Central memory CD8-positive, alpha-beta T cell (primary cell): ENCODE measurements around the gene ZNF662.

ENCODE experiments used
- ATAC-seq: fragments of 150-1000 bp; cut with Tn5 transposase; replicated peaks from 2 replicates; pipeline ENCODE4 v1.10.0; 2022; ENCODE audit warnings: mild to moderate bottlenecking, moderate FRiP score, moderate number of reproducible peaks; ENCODE audit not compliant: poor library complexity, severe bottlenecking; ENCODE audit errors: extremely low read depth
- DNase-seq, 2 donors: peaks; one replicate each; pipeline ENCODE4 v3.0.0; 2021; ENCODE audit warnings: low spot score in 2 of 2
- H3K27ac Mint-ChIP-seq: one replicate; pipeline ENCODE4 v1.8.0; 2022; ENCODE audit warnings: low read depth, mild to moderate bottlenecking, moderate library complexity, mixed read lengths
- H3K27me3 Mint-ChIP-seq: one replicate; pipeline ENCODE4 v1.8.0; 2022; ENCODE audit warnings: mixed read lengths
- H3K36me3 Mint-ChIP-seq: one replicate; pipeline ENCODE4 v1.8.0; 2022; ENCODE audit warnings: mild to moderate bottlenecking, moderate library complexity, mixed read lengths; ENCODE audit not compliant: insufficient read depth
- H3K4me1 Mint-ChIP-seq: one replicate; pipeline ENCODE4 v1.8.0; 2022; ENCODE audit warnings: mixed read lengths
- H3K4me3 Mint-ChIP-seq: one replicate; pipeline ENCODE4 v1.8.0; 2022; ENCODE audit warnings: mild to moderate bottlenecking, moderate library complexity, mixed read lengths
- H3K9me3 Mint-ChIP-seq: one replicate; pipeline ENCODE4 v1.8.0; 2022; ENCODE audit warnings: mixed read lengths

The ZNF662 gene

GRCh38 chr3:42894698-42895579 lies 11.0 kb upstream of the ZNF662 start:
- Mint-ChIP-seq H3K4me3 (no peak overlapping the region), H3K27me3 (peaks cover 17% of the 10 kb centered on the region), H3K36me3 (no peaks in the 10 kb centered on the region), H3K27ac (no peak overlapping the region), H3K4me1 (no peaks in the 10 kb centered on the region), H3K9me3 (no peaks in the 10 kb centered on the region)
- no peak for DNase-seq
- ATAC-seq = no peak

DNA sequence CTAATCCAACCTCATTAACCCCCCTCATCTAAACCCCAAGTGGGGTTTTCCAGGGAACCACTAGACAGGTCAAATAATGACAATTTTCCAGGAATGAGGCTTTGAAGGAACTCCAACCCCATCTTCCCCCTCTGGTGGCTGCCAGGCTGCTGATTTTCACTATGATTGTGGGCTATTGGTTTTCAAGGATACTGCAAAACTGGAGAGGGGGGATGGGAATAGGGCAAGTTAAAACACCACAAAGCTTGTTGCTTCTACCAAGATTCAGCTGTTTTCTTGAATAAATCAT lies 10.4 kb upstream of the ZNF662 start:
- H3K27me3 Mint-ChIP-seq = peaks cover 11% of the 10 kb centered on the region
- H3K4me3 Mint-ChIP-seq = no peak overlapping the region
- H3K27ac Mint-ChIP-seq = no peak overlapping the region
- no peaks in the 10 kb centered on the region for H3K36me3 Mint-ChIP-seq
- no peak for DNase-seq
- H3K4me1 Mint-ChIP-seq = no peaks in the 10 kb centered on the region
- ATAC-seq = no peak
- H3K9me3 Mint-ChIP-seq = no peaks in the 10 kb centered on the region

- peaks cover 3% of the 10 kb centered on the region for H3K36me3 Mint-ChIP-seq
- ATAC-seq (no peak), DNase-seq (no peak)
- H3K9me3 Mint-ChIP-seq = peaks cover 7% of the 10 kb centered on the region
- H3K4me1 Mint-ChIP-seq = no peaks in the 10 kb centered on the region
- H3K27me3 Mint-ChIP-seq = peaks cover 9% of the 10 kb centered on the region
- no peak overlapping the region for H3K4me3 Mint-ChIP-seq
- H3K27ac Mint-ChIP-seq = no peak overlapping the region
Observed at GRCh38 chr3:42898896-42899675, 6.9 kb upstream of the ZNF662 start.

DNA sequence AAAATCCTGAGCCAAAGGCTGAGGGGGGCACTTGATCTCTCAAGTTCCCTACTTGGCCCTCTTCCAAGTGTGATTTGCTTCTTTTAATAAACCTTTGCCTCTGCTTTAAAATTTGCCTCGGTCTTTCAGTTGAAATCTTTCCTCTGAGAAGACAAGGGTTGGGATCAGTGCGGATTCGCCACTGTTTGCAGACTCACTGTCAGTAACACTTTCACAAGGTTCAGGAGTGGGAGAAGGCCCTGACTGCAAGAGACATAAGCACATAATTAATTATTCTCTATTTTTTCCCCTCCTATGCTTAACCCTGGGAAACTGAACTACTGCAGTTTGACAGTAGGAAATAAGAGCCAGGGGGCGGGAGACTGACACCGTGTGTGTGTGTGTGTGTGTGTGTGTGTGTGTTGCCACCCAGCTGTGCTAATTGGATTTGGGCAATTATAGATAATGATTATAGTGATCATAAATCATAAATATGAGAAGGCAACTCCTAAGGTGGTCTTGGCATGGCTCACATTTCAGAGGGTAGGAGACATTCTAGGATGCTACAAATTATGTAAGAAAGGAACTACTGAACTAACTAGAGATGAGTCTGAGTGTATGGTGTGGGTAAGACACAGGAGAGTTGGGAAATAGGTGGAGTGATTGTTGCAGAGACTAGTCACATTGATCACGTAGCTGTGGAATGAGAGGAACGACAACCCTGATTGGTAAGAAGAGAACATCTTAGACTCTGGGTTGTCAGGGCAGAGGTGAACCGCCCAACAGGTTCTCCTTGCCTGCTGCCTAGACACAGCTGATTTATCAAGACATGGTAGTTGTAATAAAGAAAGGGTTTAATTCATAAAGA lies 5.5 kb upstream of the ZNF662 start:
- no peak overlapping the region for H3K27ac Mint-ChIP-seq
- peaks cover 14% of the 10 kb centered on the region for H3K9me3 Mint-ChIP-seq
- peaks cover 3% of the 10 kb centered on the region for H3K36me3 Mint-ChIP-seq
- H3K4me1 Mint-ChIP-seq = no peaks in the 10 kb centered on the region
- no peak overlapping the region for H3K4me3 Mint-ChIP-seq
- no peak for DNase-seq
- no peak for ATAC-seq
- peaks cover 22% of the 10 kb centered on the region for H3K27me3 Mint-ChIP-seq

DNA sequence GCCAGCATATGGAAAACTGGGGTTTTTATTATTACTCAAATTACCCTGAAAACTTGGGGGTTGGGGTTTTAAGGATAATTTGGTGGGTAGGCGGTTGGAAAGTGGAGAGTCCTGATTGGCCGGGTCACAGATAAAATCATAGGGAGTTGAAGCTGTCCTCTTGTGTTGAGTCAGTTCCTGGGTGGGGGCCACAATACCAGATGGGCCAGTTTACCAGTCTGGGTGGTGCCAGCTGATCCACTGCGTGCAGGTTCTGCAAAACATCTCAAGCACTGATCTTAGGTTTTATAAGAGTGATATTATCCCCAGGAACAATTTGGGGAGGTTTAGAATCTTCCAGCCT lies 4.9 kb upstream of the ZNF662 start:
- no peak for DNase-seq
- Mint-ChIP-seq H3K4me1 (no peaks in the 10 kb centered on the region), H3K4me3 (no peak overlapping the region), H3K9me3 (peaks cover 14% of the 10 kb centered on the region), H3K27me3 (peaks cover 28% of the 10 kb centered on the region), H3K27ac (no peak overlapping the region), H3K36me3 (peaks cover 3% of the 10 kb centered on the region)
- no peak for ATAC-seq

- Mint-ChIP-seq H3K9me3 (peaks cover 14% of the 10 kb centered on the region), H3K27me3 (peaks cover 40% of the 10 kb centered on the region), H3K4me3 (no peak overlapping the region), H3K36me3 (peaks cover 3% of the 10 kb centered on the region), H3K27ac (no peak overlapping the region), H3K4me1 (no peaks in the 10 kb centered on the region)
- ATAC-seq (no peak), DNase-seq (no peak)
Observed at GRCh38 chr3:42902257-42902656, 3.7 kb upstream of the ZNF662 start.

GRCh38 chr3:42904076-42904475 lies 1.9 kb upstream of the ZNF662 start:
- H3K27me3 Mint-ChIP-seq = peaks cover 57% of the 10 kb centered on the region
- DNase-seq (no peak), ATAC-seq (no peak)
- H3K36me3 Mint-ChIP-seq = peaks cover 3% of the 10 kb centered on the region
- peaks cover 14% of the 10 kb centered on the region for H3K9me3 Mint-ChIP-seq
- H3K4me3 Mint-ChIP-seq = no peak overlapping the region
- no peak overlapping the region for H3K27ac Mint-ChIP-seq
- no peaks in the 10 kb centered on the region for H3K4me1 Mint-ChIP-seq

DNA sequence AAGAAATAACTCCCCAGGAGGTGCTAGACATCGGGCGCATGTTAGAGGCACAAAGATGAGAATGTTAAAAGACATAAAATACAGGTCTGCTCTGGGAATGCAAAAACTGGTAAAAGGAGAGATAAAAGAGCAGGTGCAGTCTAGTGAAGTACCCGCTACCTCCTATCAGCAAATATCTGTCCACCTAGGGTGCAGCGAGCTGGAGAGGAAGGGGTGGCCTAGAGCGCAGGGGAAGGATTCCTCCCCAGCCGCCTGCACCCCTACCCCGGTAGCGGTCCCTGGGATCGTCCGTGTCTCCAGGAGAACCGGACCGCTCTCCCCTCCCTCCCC lies 237 bp upstream of the ZNF662 start:
- no peak for ATAC-seq
- peaks cover 3% of the 10 kb centered on the region for H3K36me3 Mint-ChIP-seq
- H3K4me3 Mint-ChIP-seq = peak overlapping the region; percentile 56
- no peak for DNase-seq
- H3K4me1 Mint-ChIP-seq = no peaks in the 10 kb centered on the region
- no peak overlapping the region for H3K27ac Mint-ChIP-seq
- peaks cover 14% of the 10 kb centered on the region for H3K9me3 Mint-ChIP-seq
- H3K27me3 Mint-ChIP-seq = peaks cover 57% of the 10 kb centered on the region

DNA sequence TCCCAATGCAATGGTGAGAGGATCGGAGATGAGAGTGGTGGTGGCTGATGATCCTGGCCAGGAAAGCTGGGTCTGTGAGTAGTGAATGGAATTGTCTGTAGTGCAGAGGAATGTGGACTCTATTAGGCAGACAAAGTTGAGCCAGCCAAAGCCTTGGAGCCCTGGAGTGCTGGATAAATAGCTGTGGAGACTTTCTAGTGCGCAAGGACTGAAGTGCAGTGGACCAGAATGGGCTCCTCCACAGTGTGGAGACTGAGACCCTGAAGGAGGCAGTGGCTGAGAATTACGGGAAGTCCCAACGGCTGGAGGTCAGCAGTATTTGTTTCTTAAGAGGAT lies 874 bp downstream of the ZNF662 start:
- ATAC-seq = no peak
- no peak for DNase-seq
- Mint-ChIP-seq H3K27ac (no peak overlapping the region), H3K36me3 (peaks cover 3% of the 10 kb centered on the region), H3K4me3 (no peak overlapping the region), H3K27me3 (peaks cover 55% of the 10 kb centered on the region), H3K9me3 (peaks cover 14% of the 10 kb centered on the region), H3K4me1 (no peaks in the 10 kb centered on the region)

DNA sequence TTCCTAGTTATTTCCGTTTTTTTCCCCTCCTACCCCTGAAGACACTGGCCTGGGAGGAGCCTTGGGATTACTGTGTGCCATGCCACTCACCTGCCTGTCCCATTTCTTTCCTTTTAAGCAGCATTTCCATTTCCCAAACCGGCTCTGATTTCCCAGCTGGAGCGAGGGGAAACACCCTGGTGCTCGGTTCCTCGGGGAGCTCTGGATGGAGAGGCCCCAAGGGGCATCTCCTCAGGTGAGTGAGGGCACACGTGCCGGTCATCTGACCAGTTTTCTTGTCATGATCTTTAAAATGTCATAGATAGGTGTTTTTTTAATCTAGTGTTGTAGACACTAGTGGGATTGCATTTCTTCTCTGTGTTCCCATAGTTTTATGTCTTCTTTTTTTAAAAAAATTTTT lies 2.7 kb downstream of the ZNF662 start:
- H3K4me3 Mint-ChIP-seq = no peak overlapping the region
- peaks cover 10% of the 10 kb centered on the region for H3K9me3 Mint-ChIP-seq
- H3K4me1 Mint-ChIP-seq = no peaks in the 10 kb centered on the region
- ATAC-seq (no peak), DNase-seq (no peak)
- H3K36me3 Mint-ChIP-seq = peaks cover 3% of the 10 kb centered on the region
- H3K27ac Mint-ChIP-seq = no peak overlapping the region
- H3K27me3 Mint-ChIP-seq = peaks cover 48% of the 10 kb centered on the region

GRCh38 chr3:42911551-42911950 lies 5.6 kb downstream of the ZNF662 start:
- no peak overlapping the region for H3K4me3 Mint-ChIP-seq
- ATAC-seq (no peak), DNase-seq (no peak)
- H3K27me3 Mint-ChIP-seq = peaks cover 24% of the 10 kb centered on the region
- no peak overlapping the region for H3K27ac Mint-ChIP-seq
- H3K36me3 Mint-ChIP-seq = peaks cover 3% of the 10 kb centered on the region
- no peaks in the 10 kb centered on the region for H3K4me1 Mint-ChIP-seq
- peaks cover 17% of the 10 kb centered on the region for H3K9me3 Mint-ChIP-seq

- H3K36me3 Mint-ChIP-seq = peaks cover 3% of the 10 kb centered on the region
- DNase-seq (no peak), ATAC-seq (no peak)
- peaks cover 7% of the 10 kb centered on the region for H3K27me3 Mint-ChIP-seq
- H3K4me3 Mint-ChIP-seq = no peak overlapping the region
- no peak overlapping the region for H3K27ac Mint-ChIP-seq
- peaks cover 23% of the 10 kb centered on the region for H3K9me3 Mint-ChIP-seq
- no peaks in the 10 kb centered on the region for H3K4me1 Mint-ChIP-seq
Observed at GRCh38 chr3:42914771-42915515, 9.0 kb downstream of the ZNF662 start.
